ENCODE results near the gene RNF220.

GRCh38 chr1:44576456-44577150 is 171.5 kb downstream of the RNF220 start:
- no peak for TF ChIP-seq CTCF (conservative IDR thresholded peaks at IDR 0.05; ENCODE audit: low read depth, low read length)
- no peak for TF ChIP-seq EZH2phosphoT487 (IDR thresholded peaks at IDR 0.05; ENCODE audit: borderline replicate concordance, low read length)
- no peak for TF ChIP-seq EZH2 (IDR thresholded peaks at IDR 0.05; ENCODE audit: low read length, unreplicated experiment)
